GM13977 (cell line): Measurements from ENCODE around the gene ANXA2R.

Experiments used
- DNase-seq: peaks from one replicate; pipeline ENCODE4 v3.0.0; 2012; ENCODE audit warnings: low spot score
- CTCF ChIP-seq: IDR thresholded peaks from 2 replicates; pipeline ENCODE4 v1.5.1; 2012; ENCODE audit warnings: mild to moderate bottlenecking, control low read depth; ENCODE audit not compliant: insufficient read depth; ENCODE audit errors: extremely low read depth, missing control alignments
- in situ Hi-C: fragments of 300-500 bp; cut with MboI; formaldehyde crosslinking; loops from one replicate; pipeline ENCODE4 v1.12.0; 2022; ENCODE audit warnings: low sequenced_read_pairs, low pct_unique_long_range_greater_than_20kb, mixed read lengths, inconsistent platforms; ENCODE audit not compliant: unreplicated experiment

Gene ANXA2R

GRCh38 chr5:43006424-43007202 is 33.5 kb downstream of the ANXA2R start:
- DNase-seq, result no peak
- in situ Hi-C loops, result no loop called here
- no peak for TF ChIP-seq CTCF

GRCh38 chr5:43005031-43005430 is 35.1 kb downstream of the ANXA2R start:
- TF ChIP-seq CTCF, result no peak
- in situ Hi-C loops, result no loop called here
- DNase-seq, result no peak

GRCh38 chr5:43001748-43002147 is 38.4 kb downstream of the ANXA2R start:
- no peak for DNase-seq
- TF ChIP-seq CTCF, result no peak
- in situ Hi-C loops, result no loop called here

- no peak for TF ChIP-seq CTCF
- in situ Hi-C loops, result no loop called here
- no peak for DNase-seq
Observed at GRCh38 chr5:43000914-43001313, 39.2 kb downstream of the ANXA2R start.

DNA sequence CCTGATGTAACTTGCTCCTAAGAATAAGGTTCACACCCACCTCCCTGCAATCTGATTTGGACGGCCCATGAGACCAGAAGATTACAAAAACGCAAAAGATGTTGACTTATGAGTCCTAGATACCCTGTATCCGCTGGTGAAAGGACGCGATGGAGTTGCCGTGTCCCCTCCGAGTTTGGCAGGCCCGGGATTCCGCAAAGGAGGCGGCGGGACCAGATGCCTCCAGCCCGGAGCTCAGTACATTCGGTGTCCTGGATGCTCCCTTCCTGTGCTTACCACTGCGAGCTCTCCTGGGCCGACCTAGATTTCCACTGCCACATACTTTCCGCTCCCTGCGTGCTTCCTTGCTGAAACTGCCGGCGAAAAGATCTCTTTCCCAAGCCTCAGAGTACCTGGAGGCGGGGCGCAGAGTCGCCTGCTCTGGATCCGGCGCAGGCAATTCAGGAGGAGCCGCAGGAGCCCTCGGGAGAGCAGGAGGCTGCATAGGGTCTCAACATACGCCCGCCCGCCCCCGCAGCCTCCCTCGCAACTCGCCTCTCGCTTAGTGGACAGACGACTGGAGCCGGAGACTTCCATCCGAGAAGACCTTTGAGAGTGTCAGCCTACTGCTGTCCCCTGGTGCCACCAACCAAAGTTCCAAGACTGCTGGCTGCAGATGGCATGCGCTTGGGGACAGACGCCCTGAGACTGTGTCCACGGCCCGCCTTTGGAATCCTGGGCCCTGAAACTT is 39.8 kb downstream of the ANXA2R start:
- no peak for TF ChIP-seq CTCF
- no peak for DNase-seq
- in situ Hi-C loops, result no loop called here

DNA sequence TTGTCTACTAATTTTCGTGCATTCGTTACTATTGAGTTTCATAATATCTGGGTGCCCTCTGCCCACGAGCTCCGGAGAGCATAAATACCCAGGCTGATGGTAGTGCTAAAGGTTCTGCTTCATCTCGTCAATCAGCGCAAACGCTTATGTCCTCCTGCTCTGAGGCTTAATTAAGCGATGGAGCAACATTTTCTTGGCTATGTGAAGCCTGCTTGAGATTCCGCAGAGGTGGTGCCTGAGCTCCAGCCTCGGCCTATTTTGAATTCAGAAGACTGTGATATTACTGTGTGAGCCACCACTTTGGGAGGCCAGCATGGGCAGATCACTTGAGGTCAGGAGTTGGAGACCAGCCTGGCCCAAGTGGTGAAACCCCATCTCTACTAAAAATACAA is 44.8 kb downstream of the ANXA2R start:
- DNase-seq, result no peak
- in situ Hi-C loops, result no loop called here
- no peak for TF ChIP-seq CTCF
